CD4-positive, alpha-beta T cell (primary cell): ENCODE data around the gene PLCL2. TPM values are rescaled to one million over a fixed set of nuclear protein-coding genes. Genes with fewer than 3 reads are reported as not detected.

Experiments used
- ATAC-seq: fragments of 200-7000 bp; cut with Tn5 transposase; one replicate; pipeline ENCODE4 v1.10.0; 2022; ENCODE audit warnings: mild to moderate bottlenecking; ENCODE audit not compliant: poor library complexity
- CTCF ChIA-PET: fragments of 350-600 bp; sonication (Branson Sonifier 250); formaldehyde crosslinking; loops from one replicate; lab custom pipeline; 2021; ENCODE audit warnings: antibody characterized with exemption, inconsistent platforms; lab: Charles Lee
- POLR2A ChIA-PET: fragments of 350-600 bp; sonication (Branson Sonifier 250); formaldehyde crosslinking; loops from one replicate; lab custom pipeline; 2021; ENCODE audit warnings: antibody characterized with exemption, inconsistent platforms; lab: Charles Lee
- DNase-seq, 14 experiments: peaks; one replicate each; pipeline ENCODE4 v3.0.0-alpha.2; 2013 to 2020; ENCODE audit warnings: mixed read lengths in 2 of 14
- H3K27ac ChIP-seq, 2 donors: one replicate each; pipeline versions ENCODE4 v1.5.1 to v1.7.0; 2013; ENCODE audit warnings: low read length in 2 of 2, low read depth in 1 of 2, mild to moderate bottlenecking in 1 of 2
- H3K27me3 ChIP-seq, 2 experiments: 1 replicate in 1 of 2; 2 replicates in 1 of 2; pipeline versions ENCODE4 v1.6.1 to v1.7.0; 2013; ENCODE audit warnings: low read length in 2 of 2, control low read depth in 1 of 2, mild to moderate bottlenecking in 1 of 2, moderate library complexity in 1 of 2; ENCODE audit not compliant: insufficient read depth in 2 of 2, control insufficient read depth in 1 of 2
- H3K36me3 ChIP-seq: one replicate; pipeline ENCODE4 v1.6.1; 2013; ENCODE audit warnings: low read length, control low read depth; ENCODE audit not compliant: insufficient read depth
- H3K4me1 ChIP-seq: one replicate; pipeline ENCODE4 v1.6.1; 2013; ENCODE audit warnings: low read length, control low read depth; ENCODE audit not compliant: insufficient read depth
- H3K4me3 ChIP-seq: one replicate; pipeline ENCODE4 v1.5.1; 2013; ENCODE audit warnings: mild to moderate bottlenecking, low read length, moderate library complexity
- H3K9me3 ChIP-seq, 2 experiments: 1 replicate in 1 of 2; 2 replicates in 1 of 2; pipeline versions ENCODE4 v1.6.1 to v1.7.0; 2013; ENCODE audit warnings: low read length in 2 of 2, mild to moderate bottlenecking in 2 of 2, control low read depth in 1 of 2, moderate library complexity in 1 of 2; ENCODE audit not compliant: control insufficient read depth in 1 of 2, insufficient read depth in 1 of 2
- H3K27ac Mint-ChIP-seq: one replicate; pipeline ENCODE4 v1.8.0; 2020; ENCODE audit warnings: mixed read lengths
- H3K27me3 Mint-ChIP-seq: one replicate; pipeline ENCODE4 v1.8.0; 2021; ENCODE audit warnings: mixed read lengths
- H3K36me3 Mint-ChIP-seq: one replicate; pipeline ENCODE4 v1.8.0; 2021; ENCODE audit warnings: low read depth, mixed read lengths
- H3K4me1 Mint-ChIP-seq: one replicate; pipeline ENCODE4 v1.8.0; 2021; ENCODE audit warnings: low read depth, mixed read lengths
- H3K4me3 Mint-ChIP-seq: one replicate; pipeline ENCODE4 v1.8.0; 2020; ENCODE audit warnings: mild to moderate bottlenecking, mixed read lengths
- H3K9me3 Mint-ChIP-seq: one replicate; pipeline ENCODE4 v1.8.0; 2020; ENCODE audit warnings: mixed read lengths
- CTCF ChIP-seq: fragments of 200-600 bp; IDR thresholded peaks from one replicate; pipeline ENCODE4 v1.8.0; 2022; ENCODE audit warnings: antibody characterized with exemption, mild to moderate bottlenecking
- intact Hi-C, 2 experiments: fragments of 100-400 bp; cut with DNase I in 1 of 2; cut with micrococcal nuclease in 1 of 2; formaldehyde crosslinking; loops; one replicate each; pipeline versions ENCODE4 v1.15.1 to v1.9.0; 2023 to 2025; cut with DNase I, micrococcal nuclease
- total RNA-seq, 174 experiments: library from RNA in 2 of 174; stranded (reverse) in 2 of 174; gene quantifications; one replicate each; pipeline ENCODE4 v1.2.3 and lab custom pipeline; 2021 to 2026

PLCL2 gene
- total RNA-seq, 2 experiments from 2014 or later: 35.1 to 36.3 TPM

GRCh38 chr3:17013050-17013449, 128.3 kb downstream of the PLCL2 start:
- H3K36me3 ChIP-seq: peaks cover 61% of the 10 kb centered on the region
- no peak for DNase-seq
- H3K36me3 Mint-ChIP-seq: peaks cover 79% of the 10 kb centered on the region
- no peak for ATAC-seq
- no peak overlapping the region for H3K4me3 Mint-ChIP-seq
- ChIA-PET CTCF (interaction anchor here (1.1 kb wide), 1 partner anchor 13 kb away, joined by 3 read pairs; no protein-coding TSS in a partner anchor), POLR2A (no interaction called here)
- no peak for TF ChIP-seq CTCF
- no peak overlapping the region for H3K27ac Mint-ChIP-seq
- H3K9me3 Mint-ChIP-seq: no peaks in the 10 kb centered on the region
- peaks cover 3% of the 10 kb centered on the region for H3K4me1 ChIP-seq
- intact Hi-C loops: no loop called here
- H3K27ac ChIP-seq: no peak overlapping the region
- no peaks in the 10 kb centered on the region for H3K27me3 ChIP-seq
- no peaks in the 10 kb centered on the region for H3K27me3 Mint-ChIP-seq
- H3K4me1 Mint-ChIP-seq: peaks cover 49% of the 10 kb centered on the region
- H3K4me3 ChIP-seq: no peak overlapping the region
- no peaks in the 10 kb centered on the region for H3K9me3 ChIP-seq

GRCh38 chr3:17013571-17013970, 128.8 kb downstream of the PLCL2 start:
- no peak for TF ChIP-seq CTCF
- no peak overlapping the region for H3K4me3 ChIP-seq
- H3K4me1 ChIP-seq: peaks cover 3% of the 10 kb centered on the region
- no peaks in the 10 kb centered on the region for H3K27me3 Mint-ChIP-seq
- no peak for ATAC-seq
- H3K4me1 Mint-ChIP-seq: peaks cover 44% of the 10 kb centered on the region
- POLR2A ChIA-PET: interaction anchor here (0.7 kb wide), 1 partner anchor 35 kb away, joined by 3 read pairs; no protein-coding TSS in a partner anchor
- DNase-seq: no peak
- CTCF ChIA-PET: interaction anchor here (1.1 kb wide), 1 partner anchor 12 kb away, joined by 3 read pairs; no protein-coding TSS in a partner anchor
- H3K27ac ChIP-seq: no peak overlapping the region
- H3K9me3 Mint-ChIP-seq: no peaks in the 10 kb centered on the region
- H3K27me3 ChIP-seq: no peaks in the 10 kb centered on the region
- no peak overlapping the region for H3K27ac Mint-ChIP-seq
- peaks cover 78% of the 10 kb centered on the region for H3K36me3 Mint-ChIP-seq
- H3K4me3 Mint-ChIP-seq: no peak overlapping the region
- no peaks in the 10 kb centered on the region for H3K9me3 ChIP-seq
- H3K36me3 ChIP-seq: peaks cover 61% of the 10 kb centered on the region
- intact Hi-C loops: no loop called here

GRCh38 chr3:17014284-17014683, 129.5 kb downstream of the PLCL2 start:
- Mint-ChIP-seq H3K4me1 (peaks cover 50% of the 10 kb centered on the region), H3K9me3 (no peaks in the 10 kb centered on the region), H3K27ac (no peak overlapping the region), H3K27me3 (no peaks in the 10 kb centered on the region), H3K4me3 (no peak overlapping the region), H3K36me3 (peaks cover 76% of the 10 kb centered on the region)
- DNase-seq (no peak), ATAC-seq (no peak)
- Histone ChIP-seq H3K27ac (no peak overlapping the region), H3K4me1 (peaks cover 3% of the 10 kb centered on the region), H3K9me3 (no peaks in the 10 kb centered on the region), H3K36me3 (peaks cover 64% of the 10 kb centered on the region), H3K4me3 (no peak overlapping the region), H3K27me3 (no peaks in the 10 kb centered on the region)
- TF ChIP-seq CTCF: no peak
- ChIA-PET POLR2A (no interaction called here), CTCF (interaction anchor here (0.6 to 1.1 kb wide), 3 partner anchors 11 to 185 kb away, joined by 3 read pairs; no protein-coding TSS in a partner anchor)
- intact Hi-C loops: no loop called here
